ENCODE data around the gene CDT1.

The CDT1 gene

GRCh38 chr16:88804552-88805339 lies 1.2 kb downstream of the CDT1 start:
- DNase-seq (ENCODE audit: low read depth), result no peak

- DNase-seq (ENCODE audit: low read depth), result no peak
Measured at GRCh38 chr16:88805340-88805715, 1.7 kb downstream of the CDT1 start.

DNA sequence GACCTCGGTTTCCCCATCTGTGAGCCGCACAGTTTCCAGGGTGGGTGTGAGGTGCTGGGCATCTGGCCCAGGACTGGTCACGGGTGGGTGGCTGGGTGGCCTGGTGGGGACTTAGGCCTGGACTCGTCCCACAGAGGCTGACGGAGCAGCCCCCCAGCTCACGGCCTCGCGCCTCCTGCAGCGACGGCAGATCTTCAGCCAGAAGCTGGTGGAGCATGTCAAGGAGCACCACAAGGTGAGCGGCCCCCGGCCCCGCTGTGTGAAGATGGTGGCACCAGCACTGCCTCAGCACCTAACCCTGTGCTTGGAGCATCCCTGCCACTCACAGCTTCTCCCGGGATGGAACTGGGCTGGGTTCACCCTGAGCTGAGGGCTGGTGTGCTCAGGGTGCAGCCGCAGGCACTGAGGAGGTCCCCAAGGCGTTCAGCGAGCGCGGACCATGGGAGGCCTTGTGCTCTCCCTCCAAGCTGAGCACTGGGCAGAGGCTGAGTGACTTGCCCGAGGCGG lies 2.4 kb downstream of the CDT1 start:
- DNase-seq (ENCODE audit: low read depth), result no peak

DNA sequence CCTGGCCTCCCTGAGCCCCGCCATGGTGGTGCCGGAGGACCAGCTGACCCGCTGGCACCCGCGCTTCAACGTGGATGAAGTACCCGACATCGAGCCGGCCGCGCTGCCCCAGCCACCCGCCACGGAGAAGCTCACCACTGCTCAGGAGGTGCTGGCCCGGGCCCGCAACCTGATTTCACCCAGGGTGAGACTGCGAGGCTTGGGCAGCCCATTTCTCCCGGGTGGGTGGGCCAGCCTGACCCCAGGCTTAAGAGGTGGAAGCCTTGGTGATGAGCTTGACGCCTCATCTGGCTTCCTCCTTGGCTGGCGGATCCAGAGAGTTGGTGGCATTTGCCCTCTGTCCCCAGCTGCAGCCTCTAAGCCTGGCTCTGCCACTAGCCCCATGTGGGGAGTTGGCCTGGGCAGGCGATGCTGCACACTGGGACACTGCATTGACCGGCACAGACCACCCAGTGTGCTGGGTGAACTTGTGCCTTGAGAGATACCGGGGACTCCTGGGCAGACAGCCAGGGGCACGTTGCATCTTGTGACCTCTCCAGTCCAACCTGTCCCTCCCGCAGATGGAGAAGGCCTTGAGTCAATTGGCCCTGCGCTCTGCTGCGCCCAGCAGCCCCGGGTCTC lies 3.0 kb downstream of the CDT1 start:
- DNase-seq (ENCODE audit: low read depth), result no peak

GRCh38 chr16:88807142-88807625 lies 3.6 kb downstream of the CDT1 start:
- DNase-seq (ENCODE audit: low read depth), result no peak

GRCh38 chr16:88807626-88808453 lies 4.3 kb downstream of the CDT1 start:
- no peak for DNase-seq (ENCODE audit: low read depth)

GRCh38 chr16:88809068-88809675 lies 5.6 kb downstream of the CDT1 start:
- DNase-seq (ENCODE audit: low read depth), result no peak

GRCh38 chr16:88809676-88810165 lies 6.1 kb downstream of the CDT1 start:
- no peak for DNase-seq (ENCODE audit: low read depth)

DNA sequence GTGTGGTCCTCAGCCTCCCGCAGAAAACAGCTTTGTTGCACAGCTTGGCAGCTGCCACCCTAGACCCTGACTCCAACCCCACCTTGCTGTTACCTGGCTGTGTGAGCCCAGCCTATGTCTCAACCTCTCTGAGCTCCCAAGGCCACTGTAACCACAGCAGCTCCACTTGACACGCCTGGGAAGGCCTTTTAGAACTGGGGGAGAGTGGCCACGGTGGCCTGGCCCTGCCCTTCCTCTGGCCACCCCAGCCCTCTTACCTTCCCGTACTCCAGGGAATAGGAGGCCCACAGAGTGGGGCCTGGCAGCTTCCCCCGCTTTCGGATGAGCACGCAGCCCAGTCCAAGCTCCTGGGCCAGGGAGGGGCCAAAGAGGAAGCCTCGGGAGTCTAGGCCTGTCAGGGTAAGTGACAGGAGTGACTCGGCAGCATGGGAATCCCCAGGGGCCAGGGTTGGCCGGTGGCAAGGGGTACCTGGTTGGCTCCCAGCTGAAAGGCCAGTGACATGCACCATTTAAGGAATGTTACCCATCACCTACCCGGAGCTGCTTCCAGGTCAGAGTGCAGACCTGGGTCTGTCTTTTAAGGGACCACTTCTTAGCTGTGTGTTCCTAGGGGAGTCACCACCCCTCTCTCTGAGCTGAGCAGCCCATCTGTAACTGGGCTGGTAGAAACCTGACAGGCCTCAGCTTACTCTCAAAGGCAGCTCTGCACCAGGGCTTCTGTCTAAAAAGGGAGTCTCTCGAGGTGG lies 6.8 kb downstream of the CDT1 start:
- no peak for DNase-seq (ENCODE audit: low read depth)

DNA sequence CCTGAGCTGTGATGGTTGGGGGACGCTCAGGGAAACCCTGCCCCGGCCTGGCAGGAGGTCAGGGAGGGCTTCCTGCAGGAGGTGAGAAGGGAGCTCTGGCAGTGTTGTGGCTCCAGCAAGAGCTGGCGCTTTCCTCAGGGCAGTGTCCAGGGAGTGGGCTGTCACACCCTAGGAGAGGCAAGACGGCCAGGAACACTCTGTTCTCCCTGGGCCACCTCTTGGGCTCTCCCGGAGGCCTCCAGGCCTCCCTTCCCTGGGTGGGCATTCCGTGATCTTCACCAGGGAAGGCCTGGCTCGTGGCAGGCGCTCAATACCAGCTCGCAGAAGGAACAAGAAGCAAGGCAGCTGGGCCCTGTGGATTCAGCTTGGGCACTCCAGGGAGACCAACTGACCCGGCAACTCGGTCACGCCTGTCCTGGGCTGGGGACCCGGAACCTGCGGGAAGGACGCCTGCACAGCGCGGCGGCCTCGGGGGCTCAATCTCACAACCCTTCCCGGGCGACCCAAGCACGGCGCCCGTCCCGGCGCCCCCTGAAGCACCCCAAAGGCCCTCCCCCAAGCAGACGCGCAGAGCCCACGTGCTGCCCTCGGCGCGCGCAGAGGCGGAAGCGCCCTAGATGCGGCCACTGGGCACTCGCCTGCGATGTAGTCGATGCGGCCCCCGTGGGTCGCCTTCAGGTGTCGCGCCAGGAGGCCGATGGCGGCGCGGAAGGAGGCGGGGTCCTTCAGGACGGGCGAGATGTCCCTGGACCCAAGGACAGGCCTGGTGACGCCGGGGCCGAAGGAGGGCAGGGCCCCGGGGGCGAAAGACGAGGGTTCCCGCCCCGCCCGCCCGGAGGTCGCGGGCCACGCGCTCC lies 7.6 kb downstream of the CDT1 start:
- DNase-seq (ENCODE audit: low read depth), result peak; percentile 44

DNA sequence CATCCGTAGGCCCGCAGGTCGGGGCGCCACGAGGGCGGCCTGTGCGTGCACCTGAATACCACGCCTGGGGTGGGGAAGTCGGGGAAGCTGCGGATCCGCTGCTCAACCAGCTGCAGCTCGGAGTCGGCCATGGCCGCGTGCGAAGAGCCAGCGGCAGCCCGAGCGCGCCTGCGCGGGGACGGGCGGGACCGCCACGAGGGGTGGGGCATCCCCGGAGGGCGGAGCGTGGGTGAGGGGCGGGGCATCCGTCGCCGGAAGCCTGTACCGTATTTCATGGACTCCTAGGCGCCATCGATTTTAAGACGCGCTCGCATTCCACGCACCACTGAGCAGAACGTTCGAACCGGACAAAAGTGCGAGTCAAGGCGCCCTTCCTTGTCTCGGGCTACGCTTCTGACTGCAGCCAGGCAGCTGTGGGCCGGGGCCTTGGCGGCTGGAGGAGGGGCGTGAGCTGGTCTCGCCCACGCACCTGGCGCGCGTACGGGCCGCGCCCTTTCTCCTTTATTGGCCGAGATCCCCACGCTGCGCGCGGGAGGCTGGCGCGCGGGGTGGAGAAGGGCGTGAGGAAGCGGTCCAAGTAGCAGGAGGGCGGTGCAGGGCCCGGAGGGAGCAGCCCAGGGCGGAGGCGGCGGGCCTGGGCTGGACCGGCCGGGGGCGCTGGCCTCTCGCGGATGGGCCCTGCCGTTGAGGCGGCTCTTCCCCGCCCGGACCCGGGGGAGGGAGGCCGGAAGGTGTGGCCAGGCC lies 8.4 kb downstream of the CDT1 start, which contains the start of gene APRT:
Gene APRT, minus strand, starts transcription at position 160 of the 744 bp plus-strand sequence. Its CDS starts 29 bp downstream, at position 131.
- peak; percentile 95 for DNase-seq (ENCODE audit: low read depth)

DNA sequence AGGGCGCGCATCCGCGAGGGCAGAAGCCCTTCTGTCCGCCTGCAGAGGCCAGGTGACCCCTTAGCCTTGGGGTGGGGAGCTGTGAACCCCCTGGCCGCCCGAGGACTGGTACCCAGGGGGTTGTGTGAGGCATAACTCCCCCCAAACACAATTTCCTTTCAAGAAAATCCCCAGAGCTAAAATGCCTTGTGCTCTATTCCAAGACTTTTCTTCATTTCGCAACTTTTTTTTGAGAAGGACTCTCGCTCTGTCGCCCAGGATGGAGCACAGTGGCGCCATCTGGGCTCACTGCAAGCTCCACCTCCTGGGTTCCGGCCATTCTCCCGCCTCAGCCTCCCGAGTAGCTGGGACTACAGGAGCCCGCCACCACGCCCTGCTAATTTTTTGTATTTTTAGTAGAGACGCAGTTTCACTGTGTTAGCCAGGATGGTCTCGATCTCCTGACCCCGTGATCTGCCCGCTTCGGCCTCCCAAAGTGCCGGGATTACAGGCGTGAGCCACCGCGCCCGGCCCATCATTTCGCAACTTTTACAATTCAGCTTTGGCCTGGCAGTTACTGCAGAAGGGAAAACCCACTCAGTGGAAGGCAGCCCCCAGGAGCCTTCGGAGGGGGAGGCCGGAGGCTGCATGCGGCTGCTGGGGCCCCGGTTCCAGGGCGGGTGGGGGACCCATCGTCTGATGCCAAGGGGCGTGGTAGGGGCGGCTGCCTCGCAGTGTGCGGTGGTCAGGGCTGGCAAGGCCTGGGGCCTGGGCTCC lies 9.1 kb downstream of the CDT1 start:
- DNase-seq (ENCODE audit: low read depth), result no peak

- DNase-seq (ENCODE audit: low read depth), result no peak
Measured at GRCh38 chr16:88813269-88814143, 9.9 kb downstream of the CDT1 start.

- no peak for DNase-seq (ENCODE audit: low read depth)
Measured at GRCh38 chr16:88814144-88814502, 10.5 kb downstream of the CDT1 start.

GRCh38 chr16:88815227-88815626 lies 11.6 kb downstream of the CDT1 start:
- DNase-seq (ENCODE audit: low read depth), result no peak

- DNase-seq (ENCODE audit: low read depth), result no peak
Measured at GRCh38 chr16:88815901-88816589, 12.5 kb downstream of the CDT1 start.
